Keratinocyte (primary cell): ENCODE data around the gene DDX50. TPM values are rescaled to one million over a fixed set of nuclear protein-coding genes. Genes with fewer than 3 reads are reported as not detected.

Source experiments
- DNase-seq: peaks from one replicate; pipeline ENCODE4 v3.0.0-alpha.2; 2011; ENCODE audit warnings: low read depth, missing footprints, low spot score
- FAIRE-seq: peaks from 2 replicates; lab custom pipeline; 2011; peaks lifted over from hg19 to GRCh38; lab: Jason Lieb, UNC
- H2AFZ ChIP-seq: 2 replicates; pipeline ENCODE4 v1.6.0; 2012; ENCODE audit warnings: low read length, control low read depth, inconsistent platforms; ENCODE audit not compliant: control insufficient read depth
- H3K27ac ChIP-seq: 2 replicates; pipeline ENCODE4 v1.5.1; 2011; ENCODE audit warnings: low read length; ENCODE audit not compliant: control insufficient read depth, insufficient read depth
- H3K27me3 ChIP-seq: 3 replicates; pipeline ENCODE4 v1.6.0; 2011; ENCODE audit warnings: low read length; ENCODE audit not compliant: control insufficient read depth, insufficient read depth; ENCODE audit errors: extremely low read depth
- H3K36me3 ChIP-seq, 2 experiments: 2 replicates in 1 of 2; 3 replicates in 1 of 2; pipeline ENCODE4 v1.5.1; 2011; ENCODE audit warnings: low read length in 2 of 2, mild to moderate bottlenecking in 1 of 2; ENCODE audit not compliant: control insufficient read depth in 2 of 2, insufficient read depth in 2 of 2; ENCODE audit errors: extremely low read depth in 1 of 2
- H3K4me1 ChIP-seq: 3 replicates; pipeline ENCODE4 v1.5.1; 2011; ENCODE audit warnings: low read length; ENCODE audit not compliant: control insufficient read depth, insufficient read depth; ENCODE audit errors: extremely low read depth
- H3K4me2 ChIP-seq: 3 replicates; pipeline ENCODE4 v1.6.0; 2011; ENCODE audit warnings: low read depth, low read length; ENCODE audit not compliant: control insufficient read depth, insufficient read depth; ENCODE audit errors: extremely low read depth
- H3K4me3 ChIP-seq, 3 experiments: fragments of 200-600 bp in 1 of 3; sonication (generic) in 1 of 3; 2 replicates in 2 of 3; 3 replicates in 1 of 3; pipeline ENCODE4 v1.5.1; 2011 to 2016; ENCODE audit warnings: low read length in 3 of 3, mild to moderate bottlenecking in 3 of 3, control low read depth in 2 of 3, inconsistent platforms in 1 of 3, low read depth in 1 of 3, mixed read lengths in 1 of 3, mixed run types in 1 of 3, moderate library complexity in 1 of 3; ENCODE audit not compliant: control insufficient read depth in 2 of 3, insufficient read depth in 2 of 3; ENCODE audit errors: extremely low read depth in 1 of 3
- H3K79me2 ChIP-seq: 2 replicates; pipeline ENCODE4 v1.6.0; 2012; ENCODE audit warnings: low read length; ENCODE audit not compliant: control insufficient read depth, insufficient read depth
- H3K9ac ChIP-seq: 3 replicates; pipeline ENCODE4 v1.6.0; 2011; ENCODE audit warnings: low read length; ENCODE audit not compliant: control insufficient read depth, insufficient read depth; ENCODE audit errors: extremely low read depth
- H3K9me1 ChIP-seq: 3 replicates; pipeline ENCODE4 v1.6.0; 2011; ENCODE audit warnings: low read length; ENCODE audit not compliant: control insufficient read depth, insufficient read depth; ENCODE audit errors: extremely low read depth
- H3K9me3 ChIP-seq: 2 replicates; pipeline ENCODE4 v1.5.1; 2012; ENCODE audit warnings: low read depth, low read length; ENCODE audit not compliant: control insufficient read depth
- H4K20me1 ChIP-seq: 3 replicates; pipeline ENCODE4 v1.6.0; 2011; ENCODE audit warnings: low read length; ENCODE audit not compliant: control insufficient read depth, insufficient read depth; ENCODE audit errors: extremely low read depth
- CTCF ChIP-seq, 3 experiments: IDR thresholded peaks in 1 of 3; conservative IDR thresholded peaks in 1 of 3; optimal IDR thresholded peaks in 1 of 3; 2 replicates in 2 of 3; 3 replicates in 1 of 3; pipeline versions ENCODE3 to v1.5.1; 2011; ENCODE audit warnings: low read length in 3 of 3, mild to moderate bottlenecking in 3 of 3, moderate library complexity in 2 of 3, control low read depth in 1 of 3, inconsistent platforms in 1 of 3; ENCODE audit not compliant: insufficient read depth in 2 of 3; ENCODE audit errors: extremely low read depth in 1 of 3
- EZH2 ChIP-seq: IDR thresholded peaks from one replicate; pipeline ENCODE4 v1.6.1; 2012; ENCODE audit warnings: inconsistent platforms, mild to moderate bottlenecking, low read length, moderate library complexity
- dilution Hi-C: fragments of 300-500 bp; cut with MboI; formaldehyde crosslinking; loops from one replicate; pipeline ENCODE4 v1.7.0; 2020; ENCODE audit warnings: low sequenced_read_pairs; ENCODE audit not compliant: extremely low pct_ligation_motif_present
- polyA plus RNA-seq, 5 experiments: library from polyadenylated mRNA; depleted of rRNA in 3 of 5; stranded (reverse) in 3 of 5; stranded (forward) in 1 of 5; unstranded in 1 of 5; fragments of >200 nt; gene quantifications; 1 replicate in 1 of 5; 2 replicates in 3 of 5; 3 replicates in 1 of 5; pipeline versions ENCODE4 v1.2.1 to v1.2.3, GENCODE V29; 2011 to 2012; ENCODE audit warnings: missing spikeins in 2 of 5, low read depth in 1 of 5, low replicate concordance in 1 of 5

The DDX50 gene
- polyA plus RNA-seq, 1 donor (not counting 4 experiments of a cell fraction or from before 2014, with no cell fraction given), result 40.6 TPM

GRCh38 chr10:68871105-68871711 is 29.9 kb upstream of the DDX50 start:
- TF ChIP-seq CTCF (optimal IDR thresholded peaks at IDR 0.05 in 1 of 3, IDR thresholded peaks at IDR 0.05 in 1 of 3, conservative IDR thresholded peaks at IDR 0.05 in 1 of 3; ENCODE audit: extremely low read depth in 1 of 3, insufficient read depth in 2 of 3, low read length in 3 of 3) (no peak), EZH2 (no peak)
- H3K27me3 ChIP-seq, result peaks cover 4% of the 10 kb centered on the region
- no peaks in the 10 kb centered on the region for H3K9me3 ChIP-seq
- H3K4me3 ChIP-seq, result no peak overlapping the region
- H3K4me1 ChIP-seq, result no peaks in the 10 kb centered on the region
- no peak overlapping the region for H2AFZ ChIP-seq
- no peak overlapping the region for H3K27ac ChIP-seq
- no peaks in the 10 kb centered on the region for H3K9me1 ChIP-seq
- dilution Hi-C loops, result no loop called here
- no peaks in the 10 kb centered on the region for H3K36me3 ChIP-seq
- FAIRE-seq (no peak), DNase-seq (no peak)
- no peaks in the 10 kb centered on the region for H4K20me1 ChIP-seq
- no peak overlapping the region for H3K4me2 ChIP-seq
- H3K79me2 ChIP-seq, result no peaks in the 10 kb centered on the region
- H3K9ac ChIP-seq, result no peak overlapping the region

GRCh38 chr10:68871731-68872342 is 29.3 kb upstream of the DDX50 start:
- dilution Hi-C loops, result no loop called here
- Histone ChIP-seq H3K9ac (no peak overlapping the region), H3K4me3 (no peak overlapping the region), H3K27ac (no peak overlapping the region), H3K4me2 (no peak overlapping the region), H3K4me1 (no peaks in the 10 kb centered on the region), H4K20me1 (no peaks in the 10 kb centered on the region), H3K9me1 (no peaks in the 10 kb centered on the region), H3K36me3 (no peaks in the 10 kb centered on the region), H3K9me3 (no peaks in the 10 kb centered on the region), H2AFZ (no peak overlapping the region), H3K79me2 (no peaks in the 10 kb centered on the region), H3K27me3 (peaks cover 4% of the 10 kb centered on the region)
- no peak for FAIRE-seq
- TF ChIP-seq CTCF (optimal IDR thresholded peaks at IDR 0.05 in 1 of 3, IDR thresholded peaks at IDR 0.05 in 1 of 3, conservative IDR thresholded peaks at IDR 0.05 in 1 of 3; ENCODE audit: extremely low read depth in 1 of 3, insufficient read depth in 2 of 3, low read length in 3 of 3), result no peak
- TF ChIP-seq EZH2, result no peak
- no peak for DNase-seq
